OCI-LY3 (cell line): ENCODE data around the gene KRTAP5-1.

Source experiments
- H2AFZ ChIP-seq: fragments of 200-600, 300-600 bp; shearing (Covaris generic); 2 replicates; pipeline ENCODE4 v1.6.0; 2014; ENCODE audit warnings: antibody characterized with exemption, low read depth, low read length
- H3K27ac ChIP-seq: fragments of 200-600, 300-600 bp; sonication (generic); 2 replicates; pipeline ENCODE4 v1.5.1; 2014; ENCODE audit warnings: mild to moderate bottlenecking, low read length, moderate library complexity, mixed read lengths
- H3K27me3 ChIP-seq: fragments of 200-600, 300-600 bp; sonication (generic); 2 replicates; pipeline ENCODE4 v1.6.1; 2014; ENCODE audit warnings: low read depth, low read length, mixed read lengths
- H3K36me3 ChIP-seq: fragments of 200-600, 300-600 bp; sonication (generic); replicated peaks from 2 replicates; pipeline ENCODE3; 2014; ENCODE audit warnings: low read depth, low read length, mixed read lengths
- H3K4me1 ChIP-seq: fragments of 300-600, 200-600 bp; sonication (generic); 2 replicates; pipeline ENCODE4 v1.6.1; 2014; ENCODE audit warnings: low read length, mixed read lengths
- H3K4me2 ChIP-seq: fragments of 200-600, 300-600 bp; sonication (generic); 2 replicates; pipeline ENCODE4 v1.6.1; 2014; ENCODE audit warnings: low read length, mixed read lengths
- H3K4me3 ChIP-seq: fragments of 300-600, 200-600 bp; sonication (generic); 2 replicates; pipeline ENCODE4 v1.5.1; 2014; ENCODE audit warnings: antibody characterized with exemption, mild to moderate bottlenecking, low read length, moderate library complexity
- H3K79me2 ChIP-seq: fragments of 300-600, 200-600 bp; shearing (Covaris generic); 2 replicates; pipeline ENCODE4 v1.6.1; 2014; ENCODE audit warnings: mild to moderate bottlenecking, low read length, mixed read lengths
- H3K9ac ChIP-seq: fragments of 300-600, 200-600 bp; shearing (Covaris generic); 2 replicates; pipeline ENCODE4 v1.6.0; 2014; ENCODE audit warnings: mild to moderate bottlenecking, low read length, moderate library complexity
- H3K9me3 ChIP-seq: fragments of 200-600, 300-600 bp; shearing (Covaris generic); 2 replicates; pipeline ENCODE4 v1.6.1; 2014; ENCODE audit warnings: low read length, mixed read lengths; ENCODE audit not compliant: insufficient read depth
- H4K20me1 ChIP-seq: fragments of 200-600, 300-600 bp; sonication (generic); 2 replicates; pipeline ENCODE4 v1.6.1; 2016; ENCODE audit warnings: low read length, mixed read lengths; ENCODE audit not compliant: insufficient read depth
- CTCF ChIP-seq: fragments of 200-600, 300-600 bp; sonication (generic); IDR thresholded peaks from 2 replicates; pipeline ENCODE4 v1.5.1; 2014; ENCODE audit warnings: antibody characterized with exemption, low read length, low read depth
- EZH2phosphoT487 ChIP-seq: fragments of 200-600 bp; shearing (Covaris generic); IDR thresholded peaks from 2 replicates; pipeline ENCODE4 v1.6.1; 2018; ENCODE audit warnings: antibody characterized with exemption, mixed run types, low read depth

KRTAP5-1 gene

GRCh38 chr11:1563149-1563638 lies 21.9 kb downstream of the KRTAP5-1 start:
- H3K4me3 ChIP-seq = no peak overlapping the region
- H3K4me1 ChIP-seq = peaks cover 14% of the 10 kb centered on the region
- H3K27me3 ChIP-seq = no peaks in the 10 kb centered on the region
- H3K9ac ChIP-seq = no peak overlapping the region
- H3K36me3 ChIP-seq = no peaks in the 10 kb centered on the region
- H3K4me2 ChIP-seq = no peak overlapping the region
- H4K20me1 ChIP-seq = peaks cover 8% of the 10 kb centered on the region
- TF ChIP-seq EZH2phosphoT487 (no peak), CTCF (no peak)
- no peaks in the 10 kb centered on the region for H3K79me2 ChIP-seq
- no peaks in the 10 kb centered on the region for H3K9me3 ChIP-seq
- no peak overlapping the region for H2AFZ ChIP-seq
- H3K27ac ChIP-seq = no peak overlapping the region

GRCh38 chr11:1562469-1563148 lies 22.5 kb downstream of the KRTAP5-1 start:
- H3K9ac ChIP-seq = no peak overlapping the region
- no peak overlapping the region for H3K4me2 ChIP-seq
- no peak overlapping the region for H2AFZ ChIP-seq
- H3K9me3 ChIP-seq = no peaks in the 10 kb centered on the region
- H3K27me3 ChIP-seq = no peaks in the 10 kb centered on the region
- no peaks in the 10 kb centered on the region for H3K79me2 ChIP-seq
- no peak overlapping the region for H3K27ac ChIP-seq
- H3K4me3 ChIP-seq = no peak overlapping the region
- peaks cover 3% of the 10 kb centered on the region for H4K20me1 ChIP-seq
- H3K36me3 ChIP-seq = no peaks in the 10 kb centered on the region
- TF ChIP-seq CTCF (no peak), EZH2phosphoT487 (no peak)
- H3K4me1 ChIP-seq = peaks cover 14% of the 10 kb centered on the region

- H3K9me3 ChIP-seq = no peaks in the 10 kb centered on the region
- TF ChIP-seq EZH2phosphoT487 = no peak
- TF ChIP-seq CTCF = no peak
- H3K79me2 ChIP-seq = no peaks in the 10 kb centered on the region
- no peak overlapping the region for H3K27ac ChIP-seq
- H3K4me2 ChIP-seq = no peak overlapping the region
- H3K9ac ChIP-seq = no peak overlapping the region
- H3K27me3 ChIP-seq = no peaks in the 10 kb centered on the region
- no peaks in the 10 kb centered on the region for H3K36me3 ChIP-seq
- no peaks in the 10 kb centered on the region for H4K20me1 ChIP-seq
- H3K4me3 ChIP-seq = no peak overlapping the region
- peaks cover 14% of the 10 kb centered on the region for H3K4me1 ChIP-seq
- H2AFZ ChIP-seq = no peak overlapping the region
Measured at GRCh38 chr11:1561955-1562354, 23.1 kb downstream of the KRTAP5-1 start.

GRCh38 chr11:1561266-1561665 lies 23.8 kb downstream of the KRTAP5-1 start:
- no peaks in the 10 kb centered on the region for H3K27me3 ChIP-seq
- no peaks in the 10 kb centered on the region for H3K79me2 ChIP-seq
- peaks cover 14% of the 10 kb centered on the region for H3K4me1 ChIP-seq
- H3K4me2 ChIP-seq = no peak overlapping the region
- no peaks in the 10 kb centered on the region for H3K9me3 ChIP-seq
- H4K20me1 ChIP-seq = no peaks in the 10 kb centered on the region
- H2AFZ ChIP-seq = no peak overlapping the region
- no peaks in the 10 kb centered on the region for H3K36me3 ChIP-seq
- TF ChIP-seq EZH2phosphoT487 (no peak), CTCF (no peak)
- no peak overlapping the region for H3K4me3 ChIP-seq
- H3K9ac ChIP-seq = no peak overlapping the region
- H3K27ac ChIP-seq = no peak overlapping the region
